IMR-90 (cell line): ENCODE data around the gene GABRB3. TPM values are rescaled to one million over a fixed set of nuclear protein-coding genes. Genes with fewer than 3 reads are reported as not detected.

Experiments used
- ATAC-seq: fragments of 200-7000 bp; cut with Tn5 transposase; 2 replicates; pipeline ENCODE4 v1.9.1; 2020; ENCODE audit warnings: low read depth, mild to moderate bottlenecking, moderate library complexity
- Bru-seq: library from RNA; stranded (reverse); fragments of 400-500 nt; gene quantifications from one replicate; lab custom pipeline; 2021; lab: Mats Ljungman, UMichigan
- BruChase-seq, 2 experiments: library from RNA; stranded (reverse); fragments of 400-500 nt; gene quantifications; one replicate each; lab custom pipeline; 2021; lab: Mats Ljungman, UMichigan
- BruUV-seq: library from RNA; stranded (reverse); fragments of 400-500 nt; replicated peaks from 2 replicates; lab custom pipeline; 2021; lab: Mats Ljungman, UMichigan
- CTCF ChIA-PET: fragments of 300-600 bp; formaldehyde crosslinking; extraction: SDS; loops from one replicate; lab custom pipeline; 2021; ENCODE audit warnings: antibody characterized with exemption; lab: Yijun Ruan, JAX
- POLR2A ChIA-PET: fragments of 300-600 bp; sonication (Branson Sonifier 250); formaldehyde crosslinking; loops from one replicate; lab custom pipeline; 2022; ENCODE audit warnings: antibody characterized with exemption; ENCODE audit not compliant: unreplicated experiment; lab: Charles Lee
- DNase-seq: peaks from one replicate; pipeline ENCODE4 v3.0.0; 2013
- H2AFZ ChIP-seq: replicated peaks from 2 replicates; pipeline ENCODE3; 2013; ENCODE audit warnings: low read length, mild to moderate bottlenecking; ENCODE audit not compliant: poor library complexity
- H2AK5ac ChIP-seq: 2 replicates; pipeline ENCODE4 v1.6.1; 2013; ENCODE audit warnings: low read depth, low read length, inconsistent platforms
- H2AK9ac ChIP-seq: replicated peaks from 2 replicates; pipeline ENCODE3; 2013; ENCODE audit warnings: mild to moderate bottlenecking, low read depth, low read length, moderate library complexity; ENCODE audit not compliant: poor library complexity
- H2BK120ac ChIP-seq: 2 replicates; pipeline ENCODE4 v1.6.1; 2013; ENCODE audit warnings: low read depth, low read length, inconsistent platforms
- H2BK15ac ChIP-seq: 3 replicates; pipeline ENCODE4 v1.6.1; 2013; ENCODE audit warnings: low read depth, low read length, inconsistent platforms
- H2BK20ac ChIP-seq: 2 replicates; pipeline ENCODE4 v1.6.1; 2013; ENCODE audit warnings: low read depth, mild to moderate bottlenecking, inconsistent platforms, low read length, moderate library complexity
- H2BK5ac ChIP-seq: 2 replicates; pipeline ENCODE4 v1.6.1; 2013; ENCODE audit warnings: mild to moderate bottlenecking, low read depth, low read length, inconsistent platforms; ENCODE audit not compliant: poor library complexity, severe bottlenecking
- H3K14ac ChIP-seq: replicated peaks from 2 replicates; pipeline ENCODE4 v1.6.1; 2013; ENCODE audit warnings: low read depth, low read length, inconsistent platforms
- H3K18ac ChIP-seq: 2 replicates; pipeline ENCODE4 v1.6.1; 2013; ENCODE audit warnings: low read depth, low read length, control low read depth
- H3K23ac ChIP-seq: 2 replicates; pipeline ENCODE4 v1.6.1; 2013; ENCODE audit warnings: low read depth, low read length, inconsistent platforms
- H3K27ac ChIP-seq: 2 replicates; pipeline ENCODE4 v1.5.1; 2013; ENCODE audit warnings: mild to moderate bottlenecking, control low read depth, low read length; ENCODE audit not compliant: insufficient read depth
- H3K27me3 ChIP-seq: 2 replicates; pipeline ENCODE4 v1.6.1; 2013; ENCODE audit warnings: low read length; ENCODE audit not compliant: control insufficient read depth, insufficient read depth
- H3K36me3 ChIP-seq: 2 replicates; pipeline ENCODE4 v1.6.1; 2013; ENCODE audit warnings: low read length, mixed read lengths; ENCODE audit not compliant: control insufficient read depth, insufficient read depth
- H3K4ac ChIP-seq: 2 replicates; pipeline ENCODE4 v1.6.1; 2013; ENCODE audit warnings: low read depth, low read length, inconsistent platforms
- H3K4me1 ChIP-seq: 2 replicates; pipeline ENCODE4 v1.6.1; 2013; ENCODE audit warnings: low read length, mixed read lengths; ENCODE audit not compliant: control insufficient read depth, insufficient read depth
- H3K4me2 ChIP-seq: 2 replicates; pipeline ENCODE4 v1.6.1; 2013; ENCODE audit warnings: low read depth, mild to moderate bottlenecking, control low read depth, low read length, moderate library complexity
- H3K4me3 ChIP-seq: 2 replicates; pipeline ENCODE4 v1.5.1; 2013; ENCODE audit warnings: low read depth, mild to moderate bottlenecking, control low read depth, low read length, moderate library complexity; ENCODE audit not compliant: insufficient read depth
- H3K56ac ChIP-seq: 2 replicates; pipeline ENCODE4 v1.6.1; 2013; ENCODE audit warnings: low read length, inconsistent platforms; ENCODE audit not compliant: insufficient read depth; ENCODE audit errors: extremely low read depth
- H3K79me1 ChIP-seq, 2 experiments: 2 replicates each; pipeline ENCODE4 v1.6.1; 2013; ENCODE audit warnings: low read length in 2 of 2, inconsistent platforms in 1 of 2, low read depth in 1 of 2
- H3K9ac ChIP-seq: 2 replicates; pipeline ENCODE4 v1.6.1; 2013; ENCODE audit warnings: low read depth, low read length, control low read depth
- H3K9me1 ChIP-seq: 2 replicates; pipeline ENCODE4 v1.6.1; 2013; ENCODE audit warnings: low read length, inconsistent platforms; ENCODE audit not compliant: insufficient read depth
- H3K9me3 ChIP-seq: 2 replicates; pipeline ENCODE4 v1.6.1; 2013; ENCODE audit warnings: low read length; ENCODE audit not compliant: control insufficient read depth, insufficient read depth
- H4K20me1 ChIP-seq: 2 replicates; pipeline ENCODE4 v1.6.1; 2013; ENCODE audit warnings: low read length, inconsistent platforms; ENCODE audit not compliant: insufficient read depth
- H4K5ac ChIP-seq: 2 replicates; pipeline ENCODE4 v1.6.1; 2013; ENCODE audit warnings: mild to moderate bottlenecking, low read depth, low read length, control low read depth
- H4K8ac ChIP-seq, 2 experiments: 2 replicates each; pipeline ENCODE4 v1.6.1; 2013; ENCODE audit warnings: low read depth in 2 of 2, low read length in 2 of 2, control low read depth in 1 of 2, inconsistent platforms in 1 of 2
- H4K91ac ChIP-seq: 2 replicates; pipeline ENCODE4 v1.6.1; 2013; ENCODE audit warnings: low read depth, low read length, inconsistent platforms; ENCODE audit not compliant: insufficient read depth
- CEBPB ChIP-seq: IDR thresholded peaks from 2 replicates; pipeline ENCODE4 v1.6.1; 2012; ENCODE audit warnings: low read depth, low read length, improper control_type of control experiment
- FOS ChIP-seq: fragments of 150-350 bp; IDR thresholded peaks from 2 replicates; pipeline ENCODE4 v1.6.1; 2016; ENCODE audit warnings: low read depth, low read length
- NFE2L2 ChIP-seq: fragments of 150-350 bp; IDR thresholded peaks from 2 replicates; pipeline ENCODE4 v1.6.1; 2016; ENCODE audit warnings: low read depth, mild to moderate bottlenecking, low read length
- RFX5 ChIP-seq: IDR thresholded peaks from 2 replicates; pipeline ENCODE4 v1.8.0; 2012; ENCODE audit warnings: low read depth, mild to moderate bottlenecking, low read length, moderate library complexity
- WGBS, 2 experiments: methylation state at CpG; one replicate each; pipeline versions ENCODE4 v1.1.5 to v1.1.7; 2013; ENCODE audit warnings: missing lambda C conversion rate in 2 of 2; ENCODE audit not compliant: insufficient read length in 1 of 2; ENCODE audit errors: extremely low coverage in 2 of 2; 5-methylcytosine and 5-hydroxymethylcytosine counted together
- dilution Hi-C: fragments of 300-500 bp; cut with HindIII; formaldehyde crosslinking; loops from one replicate; pipeline ENCODE4 v1.14.3; 2018; ENCODE audit warnings: low sequenced_read_pairs; ENCODE audit not compliant: unreplicated experiment
- in situ Hi-C: fragments of 300-500 bp; cut with MboI; formaldehyde crosslinking; loops from 3 replicates; pipeline ENCODE4 v1.14.3; 2019; ENCODE audit warnings: low sequenced_read_pairs, inconsistent platforms, mixed read lengths
- intact Hi-C: fragments of 100-400 bp; cut with micrococcal nuclease; formaldehyde crosslinking; loops from 2 replicates; pipeline ENCODE4 v1.10.0; 2022
- long read RNA-seq: library from polyadenylated mRNA; unstranded; transcript quantifications from one replicate; pipeline ENCODE4 v2.0.0, GENCODE V29; 2021; ENCODE audit not compliant: unreplicated experiment
- polyA plus RNA-seq, 3 experiments: library from polyadenylated mRNA; depleted of rRNA; stranded (reverse); fragments of >200 nt; gene quantifications; 2 replicates each; pipeline ENCODE4 v1.2.3, GENCODE V29; 2012; ENCODE audit warnings: low replicate concordance in 1 of 3
- total RNA-seq: library from RNA; depleted of rRNA; stranded (reverse); fragments of >200 nt; gene quantifications from 2 replicates; pipeline ENCODE4 v1.2.3, GENCODE V29; 2012; rRNA removed
- TF ChIP-seq, protein P1 (sequence below): fragments of 150-350 bp; IDR thresholded peaks from 2 replicates; pipeline ENCODE4 v1.6.1; 2016; ENCODE audit warnings: low read depth, mild to moderate bottlenecking, low read length, moderate library complexity, borderline replicate concordance

GABRB3 gene
- total RNA-seq (0.54 and 0.56 TPM in 2 replicates), polyA plus RNA-seq (2012; rRNA removed) (0.30 and 0.36 TPM in 2 replicates), Bru-seq, nascent RNA (percentile 9 among the genes with signal in this experiment), BruChase-seq, experiment 1, labeled RNA remaining after a 6-hour chase (percentile 6 among the genes with signal in this experiment), BruChase-seq, experiment 2, labeled RNA remaining after a 2-hour chase (percentile 10 among the genes with signal in this experiment)
- 0.12 and 0.40 TPM in 2 replicates for polyA plus RNA-seq (2012; cell fraction: cytosol; rRNA removed)
- polyA plus RNA-seq (2012; cell fraction: nucleus; rRNA removed; ENCODE audit: low replicate concordance), result 0.05 and 0.33 TPM in 2 replicates
- long read RNA-seq, result 0 reads

- no peak within 1 kb of the TSS for H3K4ac ChIP-seq
- in situ Hi-C loops, result loop anchor here (25.0 kb wide), 1 partner anchor 435 kb away; no protein-coding TSS in a partner anchor
- no peak for ATAC-seq
- H2BK15ac ChIP-seq, result no peak within 1 kb of the TSS
- H3K9me3 ChIP-seq, result peaks cover 2% of the 10 kb centered on the region; the same call in 1 of the 2 replicates
- CTCF ChIA-PET, result no interaction called here
- BruUV-seq, result no TSS peak
- no peak within 1 kb of the TSS for H3K27ac ChIP-seq
- H3K27me3 ChIP-seq, result peaks cover 13% of the 10 kb centered on the region; the same call in 1 of the 2 replicates
- H3K36me3 ChIP-seq, result no peaks in the 10 kb centered on the region
- H3K23ac ChIP-seq, result no peak within 1 kb of the TSS
- WGBS, 2 experiments, result 4% methylated on average over 45 of the region's 112 CpGs; no CpG with 5 or more reads in 1 of the 2 experiments
- H3K9me1 ChIP-seq, result no peaks in the 10 kb centered on the region
- no peak within 1 kb of the TSS for H2AK9ac ChIP-seq
- H3K4me1 ChIP-seq, result no peaks in the 10 kb centered on the region
- no peak within 1 kb of the TSS for H4K91ac ChIP-seq
- peak within 1 kb of the TSS; percentile 20; the same call in 1 of the 2 replicates for H3K4me3 ChIP-seq
- no peak within 1 kb of the TSS; the same call in 1 of the 2 replicates for H3K4me2 ChIP-seq
- peak within 1 kb of the TSS; percentile 51 for H2AFZ ChIP-seq
- H2AK5ac ChIP-seq, result no peak within 1 kb of the TSS
- H4K20me1 ChIP-seq, result no peaks in the 10 kb centered on the region
- no peak for DNase-seq
- H2BK120ac ChIP-seq, result no peak within 1 kb of the TSS
- H3K56ac ChIP-seq, result no peak within 1 kb of the TSS
- no peak within 1 kb of the TSS for H4K8ac ChIP-seq
- TF ChIP-seq NFE2L2, result no peak
- TF ChIP-seq FOS, result no peak
- TF ChIP-seq RFX5, result no peak
- TF ChIP-seq CEBPB, result no peak
- TF ChIP-seq, protein P1, sequence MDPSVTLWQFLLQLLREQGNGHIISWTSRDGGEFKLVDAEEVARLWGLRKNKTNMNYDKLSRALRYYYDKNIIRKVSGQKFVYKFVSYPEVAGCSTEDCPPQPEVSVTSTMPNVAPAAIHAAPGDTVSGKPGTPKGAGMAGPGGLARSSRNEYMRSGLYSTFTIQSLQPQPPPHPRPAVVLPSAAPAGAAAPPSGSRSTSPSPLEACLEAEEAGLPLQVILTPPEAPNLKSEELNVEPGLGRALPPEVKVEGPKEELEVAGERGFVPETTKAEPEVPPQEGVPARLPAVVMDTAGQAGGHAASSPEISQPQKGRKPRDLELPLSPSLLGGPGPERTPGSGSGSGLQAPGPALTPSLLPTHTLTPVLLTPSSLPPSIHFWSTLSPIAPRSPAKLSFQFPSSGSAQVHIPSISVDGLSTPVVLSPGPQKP, result no peak
- no peak within 1 kb of the TSS for H3K9ac ChIP-seq
- no peak within 1 kb of the TSS for H3K18ac ChIP-seq
- dilution Hi-C loops, result no loop called here
- H2BK5ac ChIP-seq, result no peak within 1 kb of the TSS
- H3K14ac ChIP-seq, result no peak within 1 kb of the TSS
- intact Hi-C loops, result no loop called here
- POLR2A ChIA-PET, result no interaction called here
- no peak within 1 kb of the TSS for H4K5ac ChIP-seq
- no peak within 1 kb of the TSS for H2BK20ac ChIP-seq
- H3K79me1 ChIP-seq, result no peaks in the 10 kb centered on the region
These were observed at the start of gene GABRB3 for GRCh38 chr15:26772154-26773066. Gene GABRB3, minus strand, starts transcription at chr15:26773066.
